Heart left ventricle (tissue), 13 donors: ENCODE results near the gene BRD3OS.

Experiments used
- CTCF ChIP-seq, 12 donors: fragments of 200-600 bp; sonication (generic) in 4 of 12; IDR thresholded peaks; one replicate each; pipeline versions ENCODE4 v1.5.0 to v1.8.0; 2018 to 2022; ENCODE audit warnings: antibody characterized with exemption in 12 of 12, mild to moderate bottlenecking in 5 of 12
- POLR2A ChIP-seq, 2 donors: fragments of 450-650 bp; IDR thresholded peaks; one replicate each; pipeline ENCODE4 v1.6.1; 2017; ENCODE audit warnings: antibody characterized with exemption in 2 of 2, mild to moderate bottlenecking in 2 of 2, moderate library complexity in 2 of 2
- donor health status: ischemic (EF 13 %, LVEDD 7.1; RV severe dilation, severe dysfunction).
- donor health status: DM: no; HTN: yes; CAD: no.
- donor health status: DM: no; HTN: no; CAD: no.
- donor health status: ischemic (EF 25% LVEDD 6.9; RV normal size, moderate dysfunction).
- donor health status: ischemic (EF 25% LVEDD 5.7; RV mildly dilated, moderate dysfunction).
- donor health status: ischemic (EF 35%, LVEDD 5.7; RV mildly dilated, moderate dysfunction).
- donor health status: nonischemic (EF 11% LVEDD 7.7; RV severe dilation, severe dysfunction).
- donor health status: DM: yes; HTN: yes; CAD: no.
- donor health status: PGD.
- donor health status: ischemic (EF 29% LVEDD 5.4; RV normal size, mild dysfunction).
- donor health status: nonischemic (EF 23%, LVEDD 6.1; RV moderate dilation, normal function).

GRCh38 chr9:133976887-133977286 is 48.4 kb upstream of the BRD3OS start:
- no peak for TF ChIP-seq CTCF (IDR thresholded peaks at IDR 0.05)
- TF ChIP-seq POLR2A (IDR thresholded peaks at IDR 0.05): no peak
